Measurements from ENCODE around the gene C11orf24.

- TF ChIP-seq, protein P1, sequence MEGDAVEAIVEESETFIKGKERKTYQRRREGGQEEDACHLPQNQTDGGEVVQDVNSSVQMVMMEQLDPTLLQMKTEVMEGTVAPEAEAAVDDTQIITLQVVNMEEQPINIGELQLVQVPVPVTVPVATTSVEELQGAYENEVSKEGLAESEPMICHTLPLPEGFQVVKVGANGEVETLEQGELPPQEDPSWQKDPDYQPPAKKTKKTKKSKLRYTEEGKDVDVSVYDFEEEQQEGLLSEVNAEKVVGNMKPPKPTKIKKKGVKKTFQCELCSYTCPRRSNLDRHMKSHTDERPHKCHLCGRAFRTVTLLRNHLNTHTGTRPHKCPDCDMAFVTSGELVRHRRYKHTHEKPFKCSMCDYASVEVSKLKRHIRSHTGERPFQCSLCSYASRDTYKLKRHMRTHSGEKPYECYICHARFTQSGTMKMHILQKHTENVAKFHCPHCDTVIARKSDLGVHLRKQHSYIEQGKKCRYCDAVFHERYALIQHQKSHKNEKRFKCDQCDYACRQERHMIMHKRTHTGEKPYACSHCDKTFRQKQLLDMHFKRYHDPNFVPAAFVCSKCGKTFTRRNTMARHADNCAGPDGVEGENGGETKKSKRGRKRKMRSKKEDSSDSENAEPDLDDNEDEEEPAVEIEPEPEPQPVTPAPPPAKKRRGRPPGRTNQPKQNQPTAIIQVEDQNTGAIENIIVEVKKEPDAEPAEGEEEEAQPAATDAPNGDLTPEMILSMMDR (IDR thresholded peaks at IDR 0.05) = no peak
- TF ChIP-seq EZH2 (IDR thresholded peaks at IDR 0.05; ENCODE audit: borderline replicate concordance, insufficient read depth, low read depth, low read length, poor library complexity, severe bottlenecking) = no peak
These were observed 41.9 kb upstream of the C11orf24 start for GRCh38 chr11:68313574-68314202.
